Measurements from ENCODE around the gene NPR1. TPM values are rescaled to one million over a fixed set of nuclear protein-coding genes. Genes with fewer than 3 reads are reported as not detected.

Gene NPR1
- total and polyA plus RNA-seq, 2 experiments from 2014 or later, result 3.7 to 9.0 TPM

GRCh38 chr1:153633161-153633753, 45.2 kb upstream of the NPR1 start:
- Histone ChIP-seq H3F3A (replicated peaks; ENCODE audit: low read depth) (peaks cover 22% of the 10 kb centered on the region), H3K4me3 (peak overlapping the region; percentile 89), H3K9me2 (ENCODE audit: insufficient read depth) (no peaks in the 10 kb centered on the region), H2AFZ (peak overlapping the region; percentile 9; the same call in 1 of the 2 replicates), H3K4me1 (ENCODE audit: insufficient read depth) (peaks cover 12% of the 10 kb centered on the region; the same call in 1 of the 2 replicates), H3K79me2 (replicated peaks; ENCODE audit: insufficient read depth) (peaks cover 40% of the 10 kb centered on the region), H3K4me2 (peak overlapping the region; percentile 68), H3K27ac (ENCODE audit: low read depth) (peak overlapping the region; percentile 87), H4K20me1 (replicated peaks; ENCODE audit: insufficient read depth) (peaks cover 10% of the 10 kb centered on the region; the same call in 1 of the 2 replicates), H3K27me3 (ENCODE audit: insufficient read depth) (no peaks in the 10 kb centered on the region), H3K36me3 (ENCODE audit: insufficient read depth) (peaks cover 25% of the 10 kb centered on the region)
- DNase-seq (ENCODE audit: low spot score) (no peak), ATAC-seq (peak; percentile 38)
- H3K9me3 Mint-ChIP-seq, result no peaks in the 10 kb centered on the region
- H3K36me3 Mint-ChIP-seq (ENCODE audit: low read depth), result peaks cover 47% of the 10 kb centered on the region
- H3K4me1 Mint-ChIP-seq, result peaks cover 27% of the 10 kb centered on the region
- TF ChIP-seq STAT1 (IDR thresholded peaks at IDR 0.05; ENCODE audit: unreplicated experiment), result no peak
- TF ChIP-seq REST (IDR thresholded peaks at IDR 0.05; ENCODE audit: unreplicated experiment), result no peak
- TF ChIP-seq, protein P1, sequence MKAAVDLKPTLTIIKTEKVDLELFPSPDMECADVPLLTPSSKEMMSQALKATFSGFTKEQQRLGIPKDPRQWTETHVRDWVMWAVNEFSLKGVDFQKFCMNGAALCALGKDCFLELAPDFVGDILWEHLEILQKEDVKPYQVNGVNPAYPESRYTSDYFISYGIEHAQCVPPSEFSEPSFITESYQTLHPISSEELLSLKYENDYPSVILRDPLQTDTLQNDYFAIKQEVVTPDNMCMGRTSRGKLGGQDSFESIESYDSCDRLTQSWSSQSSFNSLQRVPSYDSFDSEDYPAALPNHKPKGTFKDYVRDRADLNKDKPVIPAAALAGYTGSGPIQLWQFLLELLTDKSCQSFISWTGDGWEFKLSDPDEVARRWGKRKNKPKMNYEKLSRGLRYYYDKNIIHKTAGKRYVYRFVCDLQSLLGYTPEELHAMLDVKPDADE (IDR thresholded peaks at IDR 0.05), result no peak
- no peak for TF ChIP-seq ZNF114 (CRISPR knock-in tag; IDR thresholded peaks at IDR 0.05)
- no peak for TF ChIP-seq ZNF331 (CRISPR knock-in tag; IDR thresholded peaks at IDR 0.05; ENCODE audit: low read depth)
- no peak for TF ChIP-seq EZH2 (IDR thresholded peaks at IDR 0.05; ENCODE audit: low read depth, unreplicated experiment)
- TF ChIP-seq NANOG (IDR thresholded peaks at IDR 0.05; ENCODE audit: borderline replicate concordance), result no peak
- TF ChIP-seq JUNB (IDR thresholded peaks at IDR 0.05; ENCODE audit: unreplicated experiment), result no peak
- TF ChIP-seq CREB1 (CRISPR knock-in tag; IDR thresholded peaks at IDR 0.05; ENCODE audit: low read depth), result no peak
- TF ChIP-seq POLR2AphosphoS5 (IDR thresholded peaks at IDR 0.05; ENCODE audit: low read depth), result no peak
- TF ChIP-seq CTCF (conservative IDR thresholded peaks at IDR 0.05; ENCODE audit: low read depth in 2 of 2), result no peak
- no peak for TF ChIP-seq EZH2phosphoT487 (IDR thresholded peaks at IDR 0.05; ENCODE audit: unreplicated experiment)
- no peak for TF ChIP-seq ZNF462 (CRISPR knock-in tag; IDR thresholded peaks at IDR 0.05)
- H3K27me3 Mint-ChIP-seq (ENCODE audit: insufficient read depth, low read depth, poor library complexity), result peaks cover 10% of the 10 kb centered on the region
- peak overlapping the region; percentile 100 for H3K27ac Mint-ChIP-seq
- peak overlapping the region; percentile 96 for H3K4me3 Mint-ChIP-seq

Data from GM23338 (cell line).